Astrocyte of the spinal cord (primary cell): Measurements from ENCODE around the gene SIL1.

Source experiments
- DNase-seq: peaks from one replicate; pipeline ENCODE4 v3.0.0; 2011; ENCODE audit warnings: low read depth, low spot score
- H3K4me3 ChIP-seq: 2 replicates; pipeline ENCODE4 v1.5.1; 2011; ENCODE audit warnings: low read depth, mild to moderate bottlenecking, low read length, moderate library complexity
- CTCF ChIP-seq: IDR thresholded peaks from 2 replicates; pipeline ENCODE4 v1.5.1; 2012; ENCODE audit warnings: low read depth, mild to moderate bottlenecking, low read length, inconsistent platforms
- in situ Hi-C: cut with HindIII; loops from 2 replicates; pipeline ENCODE4 v1.10.0; 2017; ENCODE audit warnings: low sequenced_read_pairs

SIL1 gene

DNA sequence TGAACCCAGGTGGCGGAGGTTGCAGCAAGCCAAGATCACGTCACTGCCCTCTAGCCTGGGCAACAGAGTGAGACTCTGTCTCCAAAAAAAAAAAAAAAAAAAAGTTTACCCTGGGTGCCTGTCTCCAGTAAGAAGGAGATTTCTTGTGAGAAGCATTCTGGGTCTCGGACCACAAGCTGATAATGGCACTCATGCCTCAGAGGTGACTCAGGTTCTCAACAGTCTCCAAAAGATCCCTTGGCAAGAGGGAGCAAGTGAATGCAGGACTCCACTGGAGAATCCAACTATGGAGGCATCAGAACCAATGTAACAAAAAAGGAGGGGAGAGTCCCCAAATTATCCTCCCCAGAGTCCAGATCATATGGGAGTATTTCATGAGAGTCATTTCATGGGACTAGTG, 217.0 kb downstream of the SIL1 start:
- in situ Hi-C loops, result no loop called here
- TF ChIP-seq CTCF, result no peak
- DNase-seq, result peak; percentile 70
- no peak overlapping the region for H3K4me3 ChIP-seq

GRCh38 chr5:138980441-138980840, 217.7 kb downstream of the SIL1 start:
- TF ChIP-seq CTCF, result no peak
- in situ Hi-C loops, result no loop called here
- H3K4me3 ChIP-seq, result no peak overlapping the region
- no peak for DNase-seq

- no peak for TF ChIP-seq CTCF
- no peak overlapping the region for H3K4me3 ChIP-seq
- no peak for DNase-seq
- in situ Hi-C loops, result no loop called here
These were observed 218.4 kb downstream of the SIL1 start for GRCh38 chr5:138979684-138980280.

DNA sequence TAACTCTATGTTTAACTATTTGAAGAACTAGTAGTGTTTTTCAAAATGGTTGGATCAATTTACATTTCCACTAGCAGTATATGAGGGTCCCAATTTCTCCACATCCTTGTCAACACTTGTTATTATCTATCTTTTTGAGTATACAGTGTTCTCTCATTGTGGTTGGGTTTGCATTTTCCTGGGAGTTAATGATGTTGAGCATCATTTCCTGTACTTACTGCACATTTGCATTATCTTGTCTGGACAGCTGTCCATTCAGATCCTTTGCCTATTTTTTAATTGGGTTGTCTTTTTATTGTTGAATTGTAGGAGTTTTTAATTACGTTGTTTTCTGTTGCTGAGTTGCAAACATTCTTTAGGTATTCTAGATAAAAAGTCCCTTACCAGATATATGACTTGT, 219.6 kb downstream of the SIL1 start:
- no peak overlapping the region for H3K4me3 ChIP-seq
- no peak for DNase-seq
- in situ Hi-C loops, result no loop called here
- TF ChIP-seq CTCF, result no peak

DNA sequence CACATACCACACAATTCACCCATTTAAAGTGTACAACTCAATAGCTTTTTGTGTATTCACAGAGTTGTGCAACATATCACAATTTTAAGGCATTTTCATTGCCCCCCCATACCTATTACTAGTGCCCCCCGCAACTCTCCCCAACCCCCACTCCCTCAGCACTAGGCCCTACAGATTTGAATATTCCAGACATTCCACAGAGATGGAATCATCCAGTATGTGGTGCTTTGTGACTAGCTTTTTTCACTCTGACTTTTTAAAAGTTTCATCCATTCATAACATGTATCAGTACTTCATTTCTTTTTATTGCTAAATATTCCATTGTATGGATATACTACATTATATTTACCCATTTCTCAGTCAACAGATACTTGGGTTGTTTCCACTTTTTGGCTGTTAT, 220.1 kb downstream of the SIL1 start:
- DNase-seq, result no peak
- in situ Hi-C loops, result no loop called here
- no peak overlapping the region for H3K4me3 ChIP-seq
- no peak for TF ChIP-seq CTCF

GRCh38 chr5:138975098-138975847, 222.9 kb downstream of the SIL1 start:
- in situ Hi-C loops, result no loop called here
- H3K4me3 ChIP-seq, result no peak overlapping the region
- DNase-seq, result peak; percentile 84
- TF ChIP-seq CTCF, result no peak
